GM19099 (cell line): ENCODE results near the gene SELP.

Experiments
- POLR2A ChIP-seq: IDR thresholded peaks from 3 replicates; pipeline ENCODE4 v1.6.1; 2011; ENCODE audit warnings: low read depth; ENCODE audit not compliant: insufficient read length; ENCODE audit errors: extremely low read depth

The SELP gene

GRCh38 chr1:169586395-169587255 is 43.3 kb downstream of the SELP start, which contains the start of gene F5:
TSS of gene F5 (minus strand) at chr1:169586481. CDS start at chr1:169586386, 95 bp downstream.
- no peak for TF ChIP-seq POLR2A

- no peak for TF ChIP-seq POLR2A
Observed at GRCh38 chr1:169586067-169586394, 43.9 kb downstream of the SELP start.

GRCh38 chr1:169585181-169585580 is 44.7 kb downstream of the SELP start:
- TF ChIP-seq POLR2A = no peak

- no peak for TF ChIP-seq POLR2A
Observed at GRCh38 chr1:169584483-169585144, 45.3 kb downstream of the SELP start.

GRCh38 chr1:169577981-169578738 is 51.8 kb downstream of the SELP start:
- no peak for TF ChIP-seq POLR2A

- TF ChIP-seq POLR2A = no peak
Observed at GRCh38 chr1:169576935-169577331, 53.0 kb downstream of the SELP start.

GRCh38 chr1:169576241-169576934 is 53.5 kb downstream of the SELP start:
- no peak for TF ChIP-seq POLR2A

- TF ChIP-seq POLR2A = no peak
Observed at GRCh38 chr1:169574336-169574735, 55.6 kb downstream of the SELP start.

GRCh38 chr1:169572187-169572586 is 57.7 kb downstream of the SELP start:
- no peak for TF ChIP-seq POLR2A

- TF ChIP-seq POLR2A = no peak
Observed at GRCh38 chr1:169571450-169571849, 58.5 kb downstream of the SELP start.

GRCh38 chr1:169570172-169570574 is 59.8 kb downstream of the SELP start:
- no peak for TF ChIP-seq POLR2A

GRCh38 chr1:169568497-169568896 is 61.4 kb downstream of the SELP start:
- no peak for TF ChIP-seq POLR2A

- TF ChIP-seq POLR2A = no peak
Observed at GRCh38 chr1:169565335-169566271, 64.3 kb downstream of the SELP start.

- TF ChIP-seq POLR2A = no peak
Observed at GRCh38 chr1:169563650-169564049, 66.3 kb downstream of the SELP start.
